ENCODE measurements around the gene CNNM2. TPM values are rescaled to one million over a fixed set of nuclear protein-coding genes. Genes with fewer than 3 reads are reported as not detected.

CNNM2 gene
- total and polyA plus RNA-seq, 8 donors, result 2.0 to 8.9 (median 5.9) TPM

- Histone ChIP-seq H3K27ac (no peak overlapping the region), H3K4me3 (no peak overlapping the region), H3K27me3 (no peaks in the 10 kb centered on the region), H3K4me1 (no peaks in the 10 kb centered on the region), H3K9me3 (no peaks in the 10 kb centered on the region), H3K36me3 (peaks cover 0 to 31% (median 7%) of the 10 kb centered on the region in 3 donors)
- DNase-seq (no peak), ATAC-seq (no peak), FAIRE-seq (no peak)
- intact Hi-C loops (cut with DNase I), result no loop called here
- WGBS, 2 donors, result 91 to 97% methylated on average over 2 of the region's 2 CpGs
- TF ChIP-seq CTCF (IDR thresholded peaks at IDR 0.05), result no peak
Observed at GRCh38 chr10:103103989-103104388, 185.9 kb downstream of the CNNM2 start.

GRCh38 chr10:103104721-103105120, 186.6 kb downstream of the CNNM2 start:
- Histone ChIP-seq H3K9me3 (no peaks in the 10 kb centered on the region), H3K27ac (no peak overlapping the region), H3K36me3 (peaks cover 0 to 26% (median 7%) of the 10 kb centered on the region in 3 donors), H3K27me3 (no peaks in the 10 kb centered on the region), H3K4me3 (no peak overlapping the region), H3K4me1 (no peaks in the 10 kb centered on the region)
- DNase-seq (no peak), ATAC-seq (no peak), FAIRE-seq (no peak)
- no peak for TF ChIP-seq CTCF (IDR thresholded peaks at IDR 0.05)
- 39 to 43% methylated on average over 2 of the region's 2 CpGs for WGBS, 2 donors
- intact Hi-C loops (cut with DNase I), result no loop called here

GRCh38 chr10:103105462-103105861, 187.4 kb downstream of the CNNM2 start:
- DNase-seq (no peak), ATAC-seq (no peak), FAIRE-seq (no peak)
- no peak overlapping the region for H3K4me3 ChIP-seq
- no peaks in the 10 kb centered on the region for H3K4me1 ChIP-seq
- intact Hi-C loops (cut with DNase I), result no loop called here
- H3K27ac ChIP-seq, result no peak overlapping the region
- H3K9me3 ChIP-seq, result no peaks in the 10 kb centered on the region
- peaks cover 0 to 19% (median 7%) of the 10 kb centered on the region in 3 donors for H3K36me3 ChIP-seq
- TF ChIP-seq CTCF (IDR thresholded peaks at IDR 0.05), result no peak
- no peaks in the 10 kb centered on the region for H3K27me3 ChIP-seq
- 88 to 92% methylated on average over 1 of the region's 1 CpG for WGBS, 2 donors

- FAIRE-seq (no peak), DNase-seq (no peak), ATAC-seq (no peak)
- intact Hi-C loops (cut with DNase I), result no loop called here
- Histone ChIP-seq H3K9me3 (no peaks in the 10 kb centered on the region), H3K4me3 (no peak overlapping the region), H3K4me1 (peaks cover 0 to 4% (median 0%) of the 10 kb centered on the region in 3 donors), H3K36me3 (peaks cover 0 to 15% (median 7%) of the 10 kb centered on the region in 3 donors), H3K27me3 (no peaks in the 10 kb centered on the region), H3K27ac (no peak overlapping the region)
- TF ChIP-seq CTCF (IDR thresholded peaks at IDR 0.05), result no peak
Observed at GRCh38 chr10:103106539-103106938, 188.4 kb downstream of the CNNM2 start.

DNA sequence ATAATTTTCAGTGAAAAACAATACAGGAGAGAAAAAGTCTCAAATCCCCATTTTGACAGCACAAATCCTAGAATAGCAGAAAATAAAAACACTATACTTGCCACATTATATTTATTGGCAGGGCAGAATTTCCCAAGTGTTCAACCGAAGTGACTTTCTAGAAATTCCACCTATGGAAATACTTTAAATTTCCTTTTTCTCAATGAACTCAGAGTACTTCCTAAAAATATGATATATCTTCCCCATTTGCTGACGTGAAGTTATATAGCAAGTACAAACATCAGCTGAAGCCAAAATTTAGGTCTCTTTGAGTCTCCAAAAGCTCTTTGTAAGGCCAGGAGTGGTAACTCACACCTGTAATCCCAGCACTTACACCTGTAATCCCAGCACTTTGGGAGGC, 191.7 kb downstream of the CNNM2 start:
- 94 to 95% methylated on average over 2 of the region's 2 CpGs for WGBS, 2 donors
- no peaks in the 10 kb centered on the region for H3K9me3 ChIP-seq
- ATAC-seq (no peak), FAIRE-seq (no peak), DNase-seq (no peak)
- peaks cover 0 to 7% (median 0%) of the 10 kb centered on the region in 3 donors for H3K36me3 ChIP-seq
- no peak for TF ChIP-seq CTCF (IDR thresholded peaks at IDR 0.05)
- H3K4me3 ChIP-seq, result no peak overlapping the region
- no peaks in the 10 kb centered on the region for H3K27me3 ChIP-seq
- intact Hi-C loops (cut with DNase I), result no loop called here
- peaks cover 6 to 12% (median 8%) of the 10 kb centered on the region in 3 donors for H3K4me1 ChIP-seq
- H3K27ac ChIP-seq, result no peak overlapping the region

Measured in pancreas (tissue), 10 donors.